ENCODE results near the gene NHLRC2.
"Not testable (repeated sequence)": the region's sequence is repeated elsewhere in the genome, so short reads cannot be mapped to it uniquely, and the experiment has no call there.

Gene NHLRC2, protein sequence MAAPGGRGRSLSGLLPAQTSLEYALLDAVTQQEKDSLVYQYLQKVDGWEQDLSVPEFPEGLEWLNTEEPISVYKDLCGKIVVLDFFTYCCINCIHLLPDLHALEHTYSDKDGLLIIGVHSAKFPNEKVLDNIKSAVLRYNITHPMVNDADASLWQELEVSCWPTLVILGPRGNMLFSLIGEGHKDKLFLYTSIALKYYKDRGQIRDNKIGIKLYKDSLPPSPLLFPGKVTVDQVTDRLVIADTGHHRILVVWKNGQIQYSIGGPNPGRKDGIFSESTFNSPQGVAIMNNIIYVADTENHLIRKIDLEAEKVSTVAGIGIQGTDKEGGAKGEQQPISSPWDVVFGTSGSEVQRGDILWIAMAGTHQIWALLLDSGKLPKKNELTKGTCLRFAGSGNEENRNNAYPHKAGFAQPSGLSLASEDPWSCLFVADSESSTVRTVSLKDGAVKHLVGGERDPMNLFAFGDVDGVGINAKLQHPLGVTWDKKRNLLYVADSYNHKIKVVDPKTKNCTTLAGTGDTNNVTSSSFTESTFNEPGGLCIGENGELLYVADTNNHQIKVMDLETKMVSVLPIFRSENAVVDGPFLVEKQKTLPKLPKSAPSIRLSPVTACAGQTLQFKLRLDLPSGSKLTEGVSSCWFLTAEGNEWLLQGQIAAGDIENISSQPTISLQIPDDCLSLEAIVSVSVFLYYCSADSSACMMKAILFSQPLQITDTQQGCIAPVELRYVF

DNA sequence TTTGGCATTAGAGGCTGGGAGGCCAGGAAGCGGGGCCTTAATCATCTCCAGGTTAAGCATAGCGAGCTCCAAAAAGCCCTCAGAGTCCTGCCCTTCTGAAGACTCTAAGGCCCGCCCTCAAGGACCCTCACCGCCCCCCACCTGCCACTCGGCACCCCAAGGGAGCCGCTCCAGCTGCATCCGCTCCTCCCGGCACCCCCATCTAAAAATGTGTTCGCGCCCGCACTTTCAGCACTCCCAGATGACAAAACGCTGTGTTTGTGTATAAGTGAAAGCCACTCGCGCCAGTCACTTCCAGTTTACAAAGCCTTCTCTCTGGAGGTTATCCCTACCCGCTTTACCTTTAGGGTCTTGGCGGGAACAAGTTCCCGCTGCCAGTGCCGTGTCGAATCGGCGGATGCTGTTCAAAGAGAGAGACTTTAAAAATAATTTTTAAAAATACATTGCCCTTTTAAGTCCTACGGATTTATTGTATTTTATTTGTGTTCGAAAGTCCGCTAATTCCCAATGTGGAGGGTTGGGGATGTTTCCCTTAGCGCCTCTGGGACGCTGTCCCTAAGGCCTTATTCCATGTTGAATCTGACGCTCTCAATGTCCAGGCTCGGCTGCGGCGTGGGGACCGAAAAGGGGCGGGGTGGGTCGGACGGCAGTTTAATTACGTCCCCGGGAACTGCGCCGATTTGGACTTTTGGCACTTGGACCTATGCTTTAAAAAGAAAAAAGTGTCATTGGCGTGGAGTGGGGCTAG, at the start of gene NHLRC2, which contains the start of gene DCLRE1A:
Gene NHLRC2, plus strand, starts transcription at position 649 of the 748 bp plus-strand sequence. CDS start 212 bp downstream, outside the sequence.
Gene DCLRE1A, minus strand, starts transcription at position 70 of the 748 bp plus-strand sequence. CDS start 900 bp downstream, outside the sequence.
- H3K4me1 ChIP-seq (ENCODE audit: control insufficient read depth, insufficient read depth, low read length, unreplicated experiment) = peaks cover 32% of the 10 kb centered on the region
- H3K79me2 ChIP-seq (ENCODE audit: control insufficient read depth, insufficient read depth, low read length, unreplicated experiment) = peaks cover 32% of the 10 kb centered on the region

DNA sequence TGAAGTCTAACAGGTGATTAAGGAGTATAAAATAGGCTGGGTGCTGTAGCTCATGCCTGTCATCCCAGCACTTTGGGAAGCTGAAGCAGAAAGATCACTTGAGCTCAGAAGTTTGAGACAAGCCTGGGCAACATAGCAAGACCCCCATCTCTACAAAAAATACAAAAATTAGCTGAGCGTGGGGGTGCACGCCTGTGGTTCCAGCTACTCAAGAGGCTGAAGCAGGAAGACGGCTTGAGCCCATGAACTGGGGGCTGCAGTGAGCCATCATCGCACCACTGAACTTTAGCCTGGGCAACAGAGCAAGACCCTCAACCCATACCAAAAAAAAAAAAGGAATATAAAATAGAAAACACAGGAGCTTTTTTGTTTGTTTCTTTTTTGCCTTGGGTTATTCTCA, 48.0 kb upstream of the NHLRC2 start:
- no peak overlapping the region for H3K4me3 ChIP-seq (ENCODE audit: low read depth, low read length)

More for the DNA sequence above, at the start of gene NHLRC2, which contains the start of gene DCLRE1A:
- Histone ChIP-seq H3K4me3 (ENCODE audit: low read depth, low read length) (peak within 1 kb of the TSS; percentile 85), H3K27me3 (ENCODE audit: insufficient read depth, low read length) (no peaks in the 10 kb centered on the region), H2AFZ (ENCODE audit: low read length, unreplicated experiment) (peak within 1 kb of the TSS; percentile 97), H3K27ac (ENCODE audit: low read depth, low read length) (peak within 1 kb of the TSS; percentile 58), H3K36me3 (ENCODE audit: insufficient read depth, low read length) (peaks cover 8% of the 10 kb centered on the region)

GRCh38 chr10:113808168-113808567, 46.3 kb upstream of the NHLRC2 start:
- Histone ChIP-seq H3K79me2 (ENCODE audit: control insufficient read depth, insufficient read depth, low read length, unreplicated experiment) (no peaks in the 10 kb centered on the region), H3K27ac (ENCODE audit: low read depth, low read length) (no peak overlapping the region), H3K36me3 (ENCODE audit: insufficient read depth, low read length) (no peaks in the 10 kb centered on the region), H3K27me3 (ENCODE audit: insufficient read depth, low read length) (peaks cover 69% of the 10 kb centered on the region), H2AFZ (ENCODE audit: low read length, unreplicated experiment) (no peak overlapping the region), H3K4me1 (ENCODE audit: control insufficient read depth, insufficient read depth, low read length, unreplicated experiment) (no peaks in the 10 kb centered on the region), H3K4me3 (ENCODE audit: low read depth, low read length) (no peak overlapping the region)

More for the DNA sequence above, 48.0 kb upstream of the NHLRC2 start:
- H3K79me2 ChIP-seq (ENCODE audit: control insufficient read depth, insufficient read depth, low read length, unreplicated experiment) = no peaks in the 10 kb centered on the region
- no peak overlapping the region for H3K27ac ChIP-seq (ENCODE audit: low read depth, low read length)
- H3K4me1 ChIP-seq (ENCODE audit: control insufficient read depth, insufficient read depth, low read length, unreplicated experiment) = no peaks in the 10 kb centered on the region
- H3K36me3 ChIP-seq (ENCODE audit: insufficient read depth, low read length) = no peaks in the 10 kb centered on the region
- H2AFZ ChIP-seq (ENCODE audit: low read length, unreplicated experiment) = no peak overlapping the region
- peaks cover 68% of the 10 kb centered on the region for H3K27me3 ChIP-seq (ENCODE audit: insufficient read depth, low read length)

- H2AFZ ChIP-seq (ENCODE audit: low read length, unreplicated experiment); H3K36me3 ChIP-seq (ENCODE audit: insufficient read depth, low read length); H3K4me1 ChIP-seq (ENCODE audit: control insufficient read depth, insufficient read depth, low read length, unreplicated experiment); H3K27ac ChIP-seq (ENCODE audit: low read depth, low read length); H3K4me3 ChIP-seq (ENCODE audit: low read depth, low read length); H3K79me2 ChIP-seq (ENCODE audit: control insufficient read depth, insufficient read depth, low read length, unreplicated experiment): not testable (repeated sequence)
- H3K27me3 ChIP-seq (ENCODE audit: insufficient read depth, low read length) = peaks cover 26% of the 10 kb centered on the region
Measured at GRCh38 chr10:113814700-113815099, 39.8 kb upstream of the NHLRC2 start.

GRCh38 chr10:113819989-113820388, 34.5 kb upstream of the NHLRC2 start:
- Histone ChIP-seq H3K36me3 (ENCODE audit: insufficient read depth, low read length) (no peaks in the 10 kb centered on the region), H3K79me2 (ENCODE audit: control insufficient read depth, insufficient read depth, low read length, unreplicated experiment) (no peaks in the 10 kb centered on the region), H3K4me3 (ENCODE audit: low read depth, low read length) (no peak overlapping the region), H3K27ac (ENCODE audit: low read depth, low read length) (no peak overlapping the region), H2AFZ (ENCODE audit: low read length, unreplicated experiment) (no peak overlapping the region), H3K27me3 (ENCODE audit: insufficient read depth, low read length) (no peaks in the 10 kb centered on the region), H3K4me1 (ENCODE audit: control insufficient read depth, insufficient read depth, low read length, unreplicated experiment) (no peaks in the 10 kb centered on the region)

DNA sequence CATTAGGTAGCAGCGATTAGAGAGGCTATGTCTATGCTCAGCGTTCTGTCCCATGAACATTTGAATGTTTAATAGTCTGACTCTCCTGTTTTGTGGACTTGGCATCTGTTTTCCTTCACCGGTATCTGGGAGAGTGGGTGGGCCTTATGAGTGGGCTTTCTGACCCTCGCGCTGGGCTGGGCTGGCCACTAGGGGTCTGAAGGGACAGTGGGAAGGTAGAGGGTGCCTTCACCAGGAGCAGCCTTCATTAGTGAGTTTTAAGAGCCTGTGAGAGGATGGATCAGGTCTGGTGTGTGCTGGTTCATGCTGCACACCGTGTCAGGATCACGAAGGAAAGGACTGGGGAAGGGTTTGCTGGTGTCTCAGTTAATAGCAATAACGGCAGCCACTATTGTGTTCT, 34.0 kb upstream of the NHLRC2 start:
- Histone ChIP-seq H3K4me1 (ENCODE audit: control insufficient read depth, insufficient read depth, low read length, unreplicated experiment) (no peaks in the 10 kb centered on the region), H3K27me3 (ENCODE audit: insufficient read depth, low read length) (no peaks in the 10 kb centered on the region), H3K79me2 (ENCODE audit: control insufficient read depth, insufficient read depth, low read length, unreplicated experiment) (no peaks in the 10 kb centered on the region), H3K4me3 (ENCODE audit: low read depth, low read length) (no peak overlapping the region), H3K36me3 (ENCODE audit: insufficient read depth, low read length) (no peaks in the 10 kb centered on the region), H2AFZ (ENCODE audit: low read length, unreplicated experiment) (no peak overlapping the region), H3K27ac (ENCODE audit: low read depth, low read length) (no peak overlapping the region)

DNA sequence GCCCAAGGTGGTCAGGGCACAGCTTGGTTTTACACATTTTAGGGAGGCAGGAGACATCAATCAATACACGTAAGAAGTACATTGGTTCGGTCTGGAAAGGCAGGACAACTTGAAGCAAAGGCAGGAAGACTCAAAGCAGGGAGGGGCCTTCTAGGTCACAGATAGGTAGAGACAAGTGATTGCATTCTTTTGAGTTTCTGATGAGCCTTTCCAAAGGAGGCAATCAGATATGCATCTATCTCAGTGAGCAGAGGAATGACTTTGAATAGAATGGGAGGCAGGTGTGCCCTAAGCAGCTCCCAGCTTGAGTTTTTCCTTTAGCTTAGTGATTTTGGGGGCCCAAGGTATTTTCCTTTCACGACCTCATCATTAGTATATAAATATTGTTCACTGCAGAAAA, 33.2 kb upstream of the NHLRC2 start:
- not testable (repeated sequence) for H2AFZ ChIP-seq (ENCODE audit: low read length, unreplicated experiment); H3K36me3 ChIP-seq (ENCODE audit: insufficient read depth, low read length); H3K27ac ChIP-seq (ENCODE audit: low read depth, low read length); H3K79me2 ChIP-seq (ENCODE audit: control insufficient read depth, insufficient read depth, low read length, unreplicated experiment); H3K4me3 ChIP-seq (ENCODE audit: low read depth, low read length); H3K4me1 ChIP-seq (ENCODE audit: control insufficient read depth, insufficient read depth, low read length, unreplicated experiment); H3K27me3 ChIP-seq (ENCODE audit: insufficient read depth, low read length)

- H3K79me2 ChIP-seq (ENCODE audit: control insufficient read depth, insufficient read depth, low read length, unreplicated experiment) = no peaks in the 10 kb centered on the region
- H3K36me3 ChIP-seq (ENCODE audit: insufficient read depth, low read length) = no peaks in the 10 kb centered on the region
- no peak overlapping the region for H3K27ac ChIP-seq (ENCODE audit: low read depth, low read length)
- no peaks in the 10 kb centered on the region for H3K4me1 ChIP-seq (ENCODE audit: control insufficient read depth, insufficient read depth, low read length, unreplicated experiment)
- H2AFZ ChIP-seq (ENCODE audit: low read length, unreplicated experiment) = no peak overlapping the region
- no peak overlapping the region for H3K4me3 ChIP-seq (ENCODE audit: low read depth, low read length)
- H3K27me3 ChIP-seq (ENCODE audit: insufficient read depth, low read length) = no peaks in the 10 kb centered on the region; the same call in 1 of the 2 replicates
Measured at GRCh38 chr10:113822174-113822573, 32.3 kb upstream of the NHLRC2 start.

GRCh38 chr10:113823389-113823788, 31.1 kb upstream of the NHLRC2 start:
- Histone ChIP-seq H3K79me2 (ENCODE audit: control insufficient read depth, insufficient read depth, low read length, unreplicated experiment) (no peaks in the 10 kb centered on the region), H3K27me3 (ENCODE audit: insufficient read depth, low read length) (no peaks in the 10 kb centered on the region; the same call in 1 of the 2 replicates), H2AFZ (ENCODE audit: low read length, unreplicated experiment) (no peak overlapping the region), H3K36me3 (ENCODE audit: insufficient read depth, low read length) (no peaks in the 10 kb centered on the region), H3K27ac (ENCODE audit: low read depth, low read length) (no peak overlapping the region), H3K4me3 (ENCODE audit: low read depth, low read length) (no peak overlapping the region), H3K4me1 (ENCODE audit: control insufficient read depth, insufficient read depth, low read length, unreplicated experiment) (no peaks in the 10 kb centered on the region)

DNA sequence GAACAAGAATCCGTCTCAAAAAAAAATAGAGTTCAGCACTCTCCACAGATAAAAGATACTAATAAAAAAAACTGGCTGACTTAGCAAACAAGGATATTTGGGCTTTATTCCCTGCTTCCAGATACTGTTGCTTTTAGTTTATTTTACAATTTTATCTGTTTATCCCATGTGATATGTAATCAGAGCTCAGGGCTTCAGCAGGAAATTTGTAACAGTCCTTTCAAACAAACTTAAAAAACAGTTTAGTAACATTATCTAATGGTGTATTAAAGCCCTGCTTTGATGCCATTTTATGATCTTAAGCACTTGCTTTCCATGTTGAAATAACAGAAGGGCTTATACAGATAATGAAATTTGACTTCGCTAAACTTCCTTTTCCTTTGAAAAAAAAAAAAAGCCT, 28.7 kb upstream of the NHLRC2 start:
- no peaks in the 10 kb centered on the region; the same call in 1 of the 2 replicates for H3K27me3 ChIP-seq (ENCODE audit: insufficient read depth, low read length)

More for the DNA sequence above, 28.7 kb upstream of the NHLRC2 start:
- Histone ChIP-seq H3K4me1 (ENCODE audit: control insufficient read depth, insufficient read depth, low read length, unreplicated experiment) (no peaks in the 10 kb centered on the region), H3K79me2 (ENCODE audit: control insufficient read depth, insufficient read depth, low read length, unreplicated experiment) (no peaks in the 10 kb centered on the region), H3K27ac (ENCODE audit: low read depth, low read length) (no peak overlapping the region), H3K4me3 (ENCODE audit: low read depth, low read length) (no peak overlapping the region), H2AFZ (ENCODE audit: low read length, unreplicated experiment) (no peak overlapping the region), H3K36me3 (ENCODE audit: insufficient read depth, low read length) (no peaks in the 10 kb centered on the region)
